ENCODE data around the gene TAF11L12. TPM values are rescaled to one million over a fixed set of nuclear protein-coding genes. Genes with fewer than 3 reads are reported as not detected.
"Not testable (repeated sequence)": the region's sequence is repeated elsewhere in the genome, so short reads cannot be mapped to it uniquely, and the experiment has no call there.

The TAF11L12 gene
- not detected in 2 replicates for total RNA-seq (2014; rRNA removed)
- not detected for polyA plus RNA-seq (2012)

GRCh38 chr5:17610092-17610491, at the start of gene TAF11L12:
Gene TAF11L12 (plus strand): TSS chr5:17610392.
- DNase-seq (ENCODE audit: low read depth), result not testable (repeated sequence)

- DNase-seq (ENCODE audit: low read depth), result not testable (repeated sequence)
Observed at GRCh38 chr5:17585658-17586057, 24.5 kb upstream of the TAF11L12 start, which contains the start of gene TAF11L7. Gene TAF11L7 (minus strand): TSS chr5:17585758.

- not testable (repeated sequence) for DNase-seq (ENCODE audit: low read depth)
Observed at GRCh38 chr5:17590860-17591259, 19.3 kb upstream of the TAF11L12 start, which contains the start of gene TAF11L8. Gene TAF11L8 (minus strand): TSS chr5:17590960.

GRCh38 chr5:17594255-17594654, 15.9 kb upstream of the TAF11L12 start, which contains the start of gene TAF11L9:
Gene TAF11L9 (minus strand): TSS chr5:17594394.
- not testable (repeated sequence) for DNase-seq (ENCODE audit: low read depth)

GRCh38 chr5:17597728-17598127, 12.5 kb upstream of the TAF11L12 start, which contains the start of gene TAF11L10:
Gene TAF11L10 (minus strand): TSS chr5:17597828.
- not testable (repeated sequence) for DNase-seq (ENCODE audit: low read depth)

- DNase-seq (ENCODE audit: low read depth), result not testable (repeated sequence)
Observed at GRCh38 chr5:17603880-17604279, 6.3 kb upstream of the TAF11L12 start, which contains the start of gene TAF11L11. Gene TAF11L11 (plus strand): TSS chr5:17604183.

GRCh38 chr5:17604951-17605350, 5.2 kb upstream of the TAF11L12 start:
- no peak for DNase-seq (ENCODE audit: low read depth)

- DNase-seq (ENCODE audit: low read depth), result not testable (repeated sequence)
Observed at GRCh38 chr5:17607461-17607860, 2.7 kb upstream of the TAF11L12 start.

- no peak for DNase-seq (ENCODE audit: low read depth)
Observed at GRCh38 chr5:17614872-17615605, 4.8 kb downstream of the TAF11L12 start.

GRCh38 chr5:17619354-17619753, 9.2 kb downstream of the TAF11L12 start:
- DNase-seq (ENCODE audit: low read depth), result no peak

GRCh38 chr5:17620627-17621026, 10.4 kb downstream of the TAF11L12 start:
- DNase-seq (ENCODE audit: low read depth), result no peak

GRCh38 chr5:17625686-17626085, 15.5 kb downstream of the TAF11L12 start:
- no peak for DNase-seq (ENCODE audit: low read depth)

- DNase-seq (ENCODE audit: low read depth), result not testable (repeated sequence)
Observed at GRCh38 chr5:17631788-17632187, 21.6 kb downstream of the TAF11L12 start, which contains the start of gene TAF11L13. Gene TAF11L13 (plus strand): TSS chr5:17632088.

- no peak for DNase-seq (ENCODE audit: low read depth)
Observed at GRCh38 chr5:17634160-17634559, 24.0 kb downstream of the TAF11L12 start, which contains the start of gene TAF11L14. Gene TAF11L14 (plus strand): TSS chr5:17634460.

GRCh38 chr5:17649232-17649631, 39.0 kb downstream of the TAF11L12 start:
- not testable (repeated sequence) for DNase-seq (ENCODE audit: low read depth)

GRCh38 chr5:17655201-17655759, 45.1 kb downstream of the TAF11L12 start:
- DNase-seq (ENCODE audit: low read depth), result not testable (repeated sequence)

GRCh38 chr5:17655921-17656320, 45.7 kb downstream of the TAF11L12 start:
- DNase-seq (ENCODE audit: low read depth), result no peak

Other genes with a start within 250 kb of the TAF11L12 start
- not detected in 2 replicates for gene TAF11L2, start 112.2 kb upstream of the TAF11L12 start, total RNA-seq (2014; rRNA removed)
- gene TAF11L3, start 92.0 kb upstream of the TAF11L12 start, total RNA-seq (2014; rRNA removed), result not detected in 2 replicates
- gene TAF11L4, start 88.6 kb upstream of the TAF11L12 start, total RNA-seq (2014; rRNA removed), result not detected in 2 replicates
- not detected in 2 replicates for gene TAF11L5, start 85.2 kb upstream of the TAF11L12 start, total RNA-seq (2014; rRNA removed)
- gene TAF11L6, start 81.7 kb upstream of the TAF11L12 start, total RNA-seq (2014; rRNA removed), result not detected in 2 replicates
- not detected in 2 replicates for gene TAF11L7, start 24.6 kb upstream of the TAF11L12 start, total RNA-seq (2014; rRNA removed)
- not detected in 2 replicates for gene TAF11L8, start 19.4 kb upstream of the TAF11L12 start, total RNA-seq (2014; rRNA removed)
- gene TAF11L9, start 16.0 kb upstream of the TAF11L12 start, total RNA-seq (2014; rRNA removed), result not detected in 2 replicates
- not detected in 2 replicates for gene TAF11L10, start 12.6 kb upstream of the TAF11L12 start, total RNA-seq (2014; rRNA removed)
- gene TAF11L11, start 6.2 kb upstream of the TAF11L12 start, total RNA-seq (2014; rRNA removed), result not detected in 2 replicates
- not detected in 2 replicates for gene TAF11L13, start 21.7 kb downstream of the TAF11L12 start, total RNA-seq (2014; rRNA removed)
- not detected in 2 replicates for gene TAF11L14, start 24.1 kb downstream of the TAF11L12 start, total RNA-seq (2014; rRNA removed)

Measured in LHCN-M2 (cell line).